ENCODE measurements around the gene PACSIN2. TPM values are rescaled to one million over a fixed set of nuclear protein-coding genes. Genes with fewer than 3 reads are reported as not detected.

PACSIN2 gene
- total and polyA plus RNA-seq, 7 experiments from 2014 or later: 26.6 to 62.5 (median 36.3) TPM

- ChIA-PET CTCF (no interaction called here), POLR2A (no interaction called here)
- H3K4me1 ChIP-seq (ENCODE audit: control insufficient read depth in 2 of 2, insufficient read depth in 2 of 2, low read length in 2 of 2): peaks cover 0 to 8% of the 10 kb centered on the region in 2 donors
- DNase-seq (no peak), ATAC-seq (no peak)
- H3K27ac Mint-ChIP-seq: no peak overlapping the region
- H3K4me3 Mint-ChIP-seq: no peak overlapping the region
- no peaks in the 10 kb centered on the region for H3K36me3 ChIP-seq (ENCODE audit: control insufficient read depth in 2 of 3, insufficient read depth in 3 of 3, low read length in 3 of 3)
- no peaks in the 10 kb centered on the region for H3K27me3 Mint-ChIP-seq
- intact Hi-C loops (cut with micrococcal nuclease): no loop called here
- no peak overlapping the region for H3K27ac ChIP-seq (ENCODE audit: low read depth, low read length)
- no peaks in the 10 kb centered on the region for H3K36me3 Mint-ChIP-seq
- H3K4me3 ChIP-seq (ENCODE audit: low read length): no peak overlapping the region
- H3K9me3 ChIP-seq (ENCODE audit: control insufficient read depth in 2 of 3, low read length in 3 of 3): no peaks in the 10 kb centered on the region
- H3K9me3 Mint-ChIP-seq: no peaks in the 10 kb centered on the region
- H3K4me1 Mint-ChIP-seq: peaks cover 7 to 56% (median 39%) of the 10 kb centered on the region in 7 donors
- no peaks in the 10 kb centered on the region for H3K27me3 ChIP-seq (ENCODE audit: control insufficient read depth in 2 of 2, insufficient read depth in 2 of 2, low read length in 2 of 2)
Observed at GRCh38 chr22:42979606-42980005, 35.3 kb downstream of the PACSIN2 start.

- H3K9me3 Mint-ChIP-seq: peaks cover 0 to 1% (median 0%) of the 10 kb centered on the region in 11 donors
- peaks cover 6 to 52% (median 41%) of the 10 kb centered on the region in 7 donors for H3K4me1 Mint-ChIP-seq
- H3K27ac Mint-ChIP-seq: peak overlapping the region in 3 of 9 donors; percentile 5 to 75 (median 57)
- no peaks in the 10 kb centered on the region for H3K27me3 Mint-ChIP-seq
- H3K4me3 Mint-ChIP-seq: peak overlapping the region in 4 of 10 donors; percentile 5 to 49 (median 12)
- H3K36me3 Mint-ChIP-seq: peaks cover 0 to 4% (median 0%) of the 10 kb centered on the region in 5 donors
- ChIA-PET CTCF (interaction anchor here (0.6 kb wide), 1 partner anchor 200 kb away, joined by 3 read pairs; no protein-coding TSS in a partner anchor), POLR2A (no interaction called here)
- no peak overlapping the region for H3K27ac ChIP-seq (ENCODE audit: low read depth, low read length)
- H3K36me3 ChIP-seq (ENCODE audit: control insufficient read depth in 2 of 3, insufficient read depth in 3 of 3, low read length in 3 of 3): no peaks in the 10 kb centered on the region
- ATAC-seq (no peak), DNase-seq (no peak)
- no peaks in the 10 kb centered on the region for H3K9me3 ChIP-seq (ENCODE audit: control insufficient read depth in 2 of 3, low read length in 3 of 3)
- peaks cover 0 to 8% of the 10 kb centered on the region in 2 donors for H3K4me1 ChIP-seq (ENCODE audit: control insufficient read depth in 2 of 2, insufficient read depth in 2 of 2, low read length in 2 of 2)
- H3K27me3 ChIP-seq (ENCODE audit: control insufficient read depth in 2 of 2, insufficient read depth in 2 of 2, low read length in 2 of 2): no peaks in the 10 kb centered on the region
- intact Hi-C loops (cut with micrococcal nuclease): no loop called here
- H3K4me3 ChIP-seq (ENCODE audit: low read length): no peak overlapping the region
Observed at GRCh38 chr22:42978453-42979103, 36.4 kb downstream of the PACSIN2 start.

DNA sequence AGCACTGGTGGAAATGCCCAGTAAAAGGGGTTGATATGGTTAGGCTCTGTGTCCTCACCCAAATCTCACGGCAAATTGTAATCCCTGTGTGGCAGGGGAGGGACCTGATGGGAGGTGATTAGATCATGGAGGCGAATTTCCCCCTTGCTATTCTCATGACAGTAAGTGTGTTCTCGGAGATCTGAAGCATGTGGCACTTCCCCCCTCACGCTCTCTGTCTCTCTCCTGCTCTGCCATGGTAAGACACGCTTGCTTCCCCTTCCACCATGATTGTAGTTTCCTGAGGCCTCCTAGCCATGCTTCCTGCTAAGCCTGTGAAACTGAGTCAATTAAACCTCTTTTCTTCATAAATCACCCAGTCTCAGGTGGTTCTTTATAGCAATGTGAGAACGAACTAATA is 37.4 kb downstream of the PACSIN2 start:
- Mint-ChIP-seq H3K36me3 (peaks cover 0 to 9% (median under 1%) of the 10 kb centered on the region in 5 donors), H3K4me3 (peak overlapping the region in 1 of 10 donors; percentile 0), H3K27ac (peak overlapping the region in 2 of 9 donors; percentile 22 to 66), H3K27me3 (no peaks in the 10 kb centered on the region), H3K4me1 (peaks cover 11 to 52% (median 46%) of the 10 kb centered on the region in 7 donors), H3K9me3 (peaks cover 0 to 1% (median 0%) of the 10 kb centered on the region in 11 donors)
- intact Hi-C loops (cut with micrococcal nuclease): no loop called here
- peak; percentile 76 for ATAC-seq
- no peaks in the 10 kb centered on the region for H3K36me3 ChIP-seq (ENCODE audit: control insufficient read depth in 2 of 3, insufficient read depth in 3 of 3, low read length in 3 of 3)
- H3K4me1 ChIP-seq (ENCODE audit: control insufficient read depth in 2 of 2, insufficient read depth in 2 of 2, low read length in 2 of 2): peaks cover 0 to 8% of the 10 kb centered on the region in 2 donors
- H3K27me3 ChIP-seq (ENCODE audit: control insufficient read depth in 2 of 2, insufficient read depth in 2 of 2, low read length in 2 of 2): no peaks in the 10 kb centered on the region
- POLR2A ChIA-PET: no interaction called here
- no peak overlapping the region for H3K4me3 ChIP-seq (ENCODE audit: low read length)
- CTCF ChIA-PET: no interaction called here
- H3K27ac ChIP-seq (ENCODE audit: low read depth, low read length): no peak overlapping the region
- no peaks in the 10 kb centered on the region for H3K9me3 ChIP-seq (ENCODE audit: control insufficient read depth in 2 of 3, low read length in 3 of 3)
- no peak for DNase-seq

- H3K4me3 ChIP-seq (ENCODE audit: low read length): no peak overlapping the region
- intact Hi-C loops (cut with micrococcal nuclease): no loop called here
- CTCF ChIA-PET: no interaction called here
Observed at GRCh38 chr22:42976217-42976933, 38.6 kb downstream of the PACSIN2 start.

GRCh38 chr22:42974223-42974622 is 40.7 kb downstream of the PACSIN2 start:
- intact Hi-C loops (cut with micrococcal nuclease): no loop called here

More at GRCh38 chr22:42976217-42976933, 38.6 kb downstream of the PACSIN2 start:
- Histone ChIP-seq H3K4me1 (ENCODE audit: control insufficient read depth in 2 of 2, insufficient read depth in 2 of 2, low read length in 2 of 2) (peaks cover 0 to 8% of the 10 kb centered on the region in 2 donors), H3K9me3 (ENCODE audit: control insufficient read depth in 2 of 3, low read length in 3 of 3) (no peaks in the 10 kb centered on the region), H3K27me3 (ENCODE audit: control insufficient read depth in 2 of 2, insufficient read depth in 2 of 2, low read length in 2 of 2) (no peaks in the 10 kb centered on the region), H3K36me3 (ENCODE audit: control insufficient read depth in 2 of 3, insufficient read depth in 3 of 3, low read length in 3 of 3) (no peaks in the 10 kb centered on the region), H3K27ac (ENCODE audit: low read depth, low read length) (no peak overlapping the region)
- POLR2A ChIA-PET: no interaction called here
- Mint-ChIP-seq H3K27me3 (no peaks in the 10 kb centered on the region), H3K27ac (peak overlapping the region in 1 of 9 donors; percentile 1), H3K36me3 (peaks cover 0 to 16% (median 8%) of the 10 kb centered on the region in 5 donors), H3K4me3 (no peak overlapping the region), H3K9me3 (peaks cover 0 to 6% (median 3%) of the 10 kb centered on the region in 11 donors), H3K4me1 (peaks cover 11 to 56% (median 50%) of the 10 kb centered on the region in 7 donors)
- ATAC-seq: no peak
- no peak for DNase-seq

DNA sequence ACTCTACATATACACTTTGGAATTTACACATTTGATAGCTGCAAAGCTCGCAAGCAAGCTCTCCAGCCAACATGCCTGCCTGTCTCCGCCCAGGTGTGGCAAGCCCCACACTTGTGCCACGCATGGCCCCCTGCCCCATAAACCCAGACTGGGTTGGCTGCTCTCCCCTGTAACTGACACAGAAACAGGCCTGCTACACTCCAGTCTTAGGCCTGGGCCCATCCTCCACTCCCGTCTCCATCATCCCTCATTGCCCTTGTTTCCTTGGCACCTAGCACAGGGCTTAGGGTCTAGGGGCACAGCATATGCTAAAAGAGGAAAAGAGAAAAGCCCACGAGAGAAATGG is 41.4 kb downstream of the PACSIN2 start:
- H3K4me1 Mint-ChIP-seq: peaks cover 9 to 65% (median 44%) of the 10 kb centered on the region in 7 donors
- CTCF ChIA-PET: no interaction called here
- no peaks in the 10 kb centered on the region for H3K27me3 Mint-ChIP-seq
- peaks cover 0 to 6% (median 3%) of the 10 kb centered on the region in 11 donors for H3K9me3 Mint-ChIP-seq
- H3K27ac ChIP-seq (ENCODE audit: low read depth, low read length): no peak overlapping the region
- H3K9me3 ChIP-seq (ENCODE audit: control insufficient read depth in 2 of 3, low read length in 3 of 3): no peaks in the 10 kb centered on the region
- peaks cover 0 to 3% of the 10 kb centered on the region in 2 donors for H3K4me1 ChIP-seq (ENCODE audit: control insufficient read depth in 2 of 2, insufficient read depth in 2 of 2, low read length in 2 of 2)
- no peak overlapping the region for H3K4me3 ChIP-seq (ENCODE audit: low read length)
- intact Hi-C loops (cut with micrococcal nuclease): no loop called here
- no peaks in the 10 kb centered on the region for H3K27me3 ChIP-seq (ENCODE audit: control insufficient read depth in 2 of 2, insufficient read depth in 2 of 2, low read length in 2 of 2)
- no peak overlapping the region for H3K27ac Mint-ChIP-seq
- H3K36me3 Mint-ChIP-seq: peaks cover 0 to 36% (median 14%) of the 10 kb centered on the region in 5 donors
- POLR2A ChIA-PET: no interaction called here
- H3K4me3 Mint-ChIP-seq: no peak overlapping the region
- no peak for DNase-seq
- H3K36me3 ChIP-seq (ENCODE audit: control insufficient read depth in 2 of 3, insufficient read depth in 3 of 3, low read length in 3 of 3): peaks cover 0 to 4% (median 0%) of the 10 kb centered on the region in 3 experiments
- no peak for ATAC-seq

More at GRCh38 chr22:42974223-42974622, 40.7 kb downstream of the PACSIN2 start:
- Mint-ChIP-seq H3K27me3 (no peaks in the 10 kb centered on the region), H3K9me3 (peaks cover 0 to 6% (median 3%) of the 10 kb centered on the region in 11 donors), H3K27ac (no peak overlapping the region), H3K36me3 (peaks cover 0 to 29% (median 14%) of the 10 kb centered on the region in 5 donors), H3K4me1 (peaks cover 13 to 68% (median 47%) of the 10 kb centered on the region in 7 donors), H3K4me3 (no peak overlapping the region)
- Histone ChIP-seq H3K27ac (ENCODE audit: low read depth, low read length) (no peak overlapping the region), H3K9me3 (ENCODE audit: control insufficient read depth in 2 of 3, low read length in 3 of 3) (no peaks in the 10 kb centered on the region), H3K27me3 (ENCODE audit: control insufficient read depth in 2 of 2, insufficient read depth in 2 of 2, low read length in 2 of 2) (no peaks in the 10 kb centered on the region), H3K36me3 (ENCODE audit: control insufficient read depth in 2 of 3, insufficient read depth in 3 of 3, low read length in 3 of 3) (peaks cover 0 to 4% (median 0%) of the 10 kb centered on the region in 3 experiments), H3K4me1 (ENCODE audit: control insufficient read depth in 2 of 2, insufficient read depth in 2 of 2, low read length in 2 of 2) (peaks cover 0 to 8% of the 10 kb centered on the region in 2 donors), H3K4me3 (ENCODE audit: low read length) (no peak overlapping the region)
- ChIA-PET POLR2A (interaction anchor here (1.0 kb wide), 1 partner anchor 14 kb away, joined by 4 read pairs; no protein-coding TSS in a partner anchor), CTCF (interaction anchor here (0.9 kb wide), 1 partner anchor 59 kb away, joined by 3 read pairs; no protein-coding TSS in a partner anchor)
- DNase-seq (no peak), ATAC-seq (no peak)

Measured in naive thymus-derived CD4-positive, alpha-beta T cell (primary cell).